Measurements from ENCODE around the gene CCNI2.

CCNI2 gene

GRCh38 chr5:132788508-132788907, 41.3 kb downstream of the CCNI2 start:
- TF ChIP-seq FOXP2 (optimal IDR thresholded peaks at IDR 0.05; ENCODE audit: borderline replicate concordance, extremely low read depth, extremely low read length, insufficient read depth) (no peak), POLR2AphosphoS5 (IDR thresholded peaks at IDR 0.05; ENCODE audit: low read depth, low read length) (no peak), TAF1 (IDR thresholded peaks at IDR 0.05; ENCODE audit: borderline replicate concordance, insufficient read depth, low read length) (no peak), SIN3A (IDR thresholded peaks at IDR 0.05; ENCODE audit: borderline replicate concordance, insufficient read depth, low read length) (no peak), REST (IDR thresholded peaks at IDR 0.05; ENCODE audit: insufficient read depth in 1 of 2, low read depth in 2 of 2, low read length in 2 of 2) (no peak)

DNA sequence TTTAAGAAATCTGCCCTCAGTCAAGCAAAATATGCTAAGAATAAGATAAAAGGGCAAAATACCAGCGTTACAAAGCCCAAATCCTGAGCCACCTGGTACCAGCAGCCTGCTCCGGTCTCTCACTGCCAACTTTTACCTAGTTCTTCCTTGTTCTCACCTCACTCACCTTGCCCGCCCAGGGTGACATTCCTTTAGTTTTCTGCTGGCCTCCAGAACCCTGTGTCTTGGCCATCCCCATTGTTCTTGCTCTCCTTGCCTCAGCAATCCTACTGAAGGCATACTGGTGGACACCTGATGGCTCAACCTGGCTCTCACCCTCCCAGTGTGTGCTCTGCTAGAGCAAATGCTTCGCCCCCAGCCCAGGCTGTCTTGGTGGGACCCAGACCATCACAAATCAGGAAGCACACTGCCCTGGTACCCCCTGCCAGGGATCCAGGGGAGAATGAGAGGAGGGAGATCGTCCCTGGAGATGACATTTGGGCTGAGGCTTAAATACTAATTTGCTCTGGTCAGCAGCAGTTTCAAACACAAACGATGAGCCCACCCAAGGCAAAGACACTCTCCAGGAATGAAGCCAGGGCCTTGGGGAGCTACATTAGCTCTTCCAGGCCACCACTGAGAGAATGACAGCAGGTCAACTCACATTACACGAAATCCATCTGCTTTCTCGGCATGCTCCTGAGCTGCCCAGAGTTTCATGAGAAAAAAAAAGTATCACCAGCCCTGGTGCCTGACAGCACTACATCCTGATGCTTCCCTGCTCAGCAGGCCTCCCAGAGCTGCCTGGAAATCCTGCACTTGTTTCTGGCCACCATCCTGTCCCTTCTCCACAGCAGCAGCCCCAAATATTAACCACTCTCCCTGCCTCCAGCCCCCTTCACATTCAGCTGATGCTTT, 42.0 kb downstream of the CCNI2 start:
- TF ChIP-seq POLR2AphosphoS5 (IDR thresholded peaks at IDR 0.05; ENCODE audit: low read depth, low read length) (no peak), REST (IDR thresholded peaks at IDR 0.05; ENCODE audit: insufficient read depth in 1 of 2, low read depth in 2 of 2, low read length in 2 of 2) (no peak), FOXP2 (optimal IDR thresholded peaks at IDR 0.05; ENCODE audit: borderline replicate concordance, extremely low read depth, extremely low read length, insufficient read depth) (no peak), TAF1 (IDR thresholded peaks at IDR 0.05; ENCODE audit: borderline replicate concordance, insufficient read depth, low read length) (no peak), SIN3A (IDR thresholded peaks at IDR 0.05; ENCODE audit: borderline replicate concordance, insufficient read depth, low read length) (no peak)

DNA sequence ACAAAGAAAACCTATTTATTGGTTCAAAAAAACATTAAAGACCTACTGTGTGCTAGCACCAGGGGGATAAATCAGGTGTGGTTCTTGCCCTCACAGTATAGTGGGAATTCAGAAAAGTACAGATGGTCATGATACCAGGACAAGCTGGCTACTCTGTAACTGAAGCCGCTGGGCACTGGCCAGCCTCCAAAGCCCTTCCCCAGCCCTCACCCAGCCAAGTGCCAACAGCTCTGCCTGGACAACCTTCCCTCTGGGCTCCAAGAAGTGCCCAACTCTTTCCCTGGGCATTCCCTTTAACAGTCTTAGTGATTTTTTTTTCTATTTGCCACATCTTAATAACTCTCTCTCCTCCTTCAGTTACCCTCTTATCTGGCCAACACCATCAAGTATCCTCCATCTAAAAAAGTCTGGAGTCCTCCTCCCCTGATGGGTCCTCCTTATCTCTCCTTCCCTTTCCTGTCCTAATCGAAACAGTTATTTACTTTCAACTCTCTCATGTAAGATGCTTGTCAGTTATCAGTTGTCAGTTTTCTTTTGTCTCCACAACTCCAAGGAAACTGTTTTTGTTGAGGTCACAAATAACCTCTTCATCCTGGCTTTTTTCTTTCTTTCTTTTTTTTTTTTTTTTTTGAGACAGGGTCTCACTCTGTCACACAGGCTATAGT, 43.1 kb downstream of the CCNI2 start:
- no peak for TF ChIP-seq SIN3A (IDR thresholded peaks at IDR 0.05; ENCODE audit: borderline replicate concordance, insufficient read depth, low read length)
- TF ChIP-seq REST (IDR thresholded peaks at IDR 0.05; ENCODE audit: insufficient read depth in 1 of 2, low read depth in 2 of 2, low read length in 2 of 2) = no peak
- no peak for TF ChIP-seq POLR2AphosphoS5 (IDR thresholded peaks at IDR 0.05; ENCODE audit: low read depth, low read length)
- TF ChIP-seq FOXP2 (optimal IDR thresholded peaks at IDR 0.05; ENCODE audit: borderline replicate concordance, extremely low read depth, extremely low read length, insufficient read depth) = no peak
- TF ChIP-seq TAF1 (IDR thresholded peaks at IDR 0.05; ENCODE audit: borderline replicate concordance, insufficient read depth, low read length) = no peak

DNA sequence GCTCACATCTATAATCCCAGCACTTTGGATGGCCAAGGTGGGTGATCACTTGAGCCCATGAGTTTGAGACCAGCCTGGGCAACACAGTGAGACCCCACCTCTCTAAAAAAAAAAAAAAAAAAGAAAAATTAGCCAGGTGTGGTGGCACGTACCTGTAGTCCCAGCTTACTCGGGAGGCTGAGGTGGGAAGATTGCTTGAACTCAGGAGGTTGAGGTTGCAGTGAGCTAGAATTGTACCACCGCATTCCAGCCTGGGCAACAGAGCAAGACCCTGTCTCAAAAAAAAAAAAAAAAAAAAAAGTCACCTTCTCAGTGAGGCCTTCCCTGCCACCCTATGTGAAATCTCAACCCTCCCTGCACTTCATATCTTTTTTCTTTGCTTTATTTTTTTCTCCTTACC, 43.8 kb downstream of the CCNI2 start:
- TF ChIP-seq POLR2AphosphoS5 (IDR thresholded peaks at IDR 0.05; ENCODE audit: low read depth, low read length) = no peak
- no peak for TF ChIP-seq REST (IDR thresholded peaks at IDR 0.05; ENCODE audit: insufficient read depth in 1 of 2, low read depth in 2 of 2, low read length in 2 of 2)
- no peak for TF ChIP-seq TAF1 (IDR thresholded peaks at IDR 0.05; ENCODE audit: borderline replicate concordance, insufficient read depth, low read length)
- TF ChIP-seq FOXP2 (optimal IDR thresholded peaks at IDR 0.05; ENCODE audit: borderline replicate concordance, extremely low read depth, extremely low read length, insufficient read depth) = no peak
- TF ChIP-seq SIN3A (IDR thresholded peaks at IDR 0.05; ENCODE audit: borderline replicate concordance, insufficient read depth, low read length) = no peak
